HEK293T (cell line): ENCODE results near the gene FHL1.
A peak's percentile ranks its signal among the peaks of the same experiment; 100 is the strongest.

Source experiments
- CTCF ChIA-PET: fragments of 350-600 bp; formaldehyde crosslinking; extraction: SDS; loops from one replicate; lab custom pipeline; 2021; ENCODE audit warnings: antibody characterized with exemption, inconsistent platforms; lab: Yijun Ruan, JAX
- POLR2A ChIA-PET: fragments of 350-600 bp; formaldehyde crosslinking; extraction: SDS; loops from one replicate; lab custom pipeline; 2020; ENCODE audit warnings: antibody characterized with exemption, inconsistent platforms; lab: Yijun Ruan, JAX
- DNase-seq: peaks from one replicate; pipeline ENCODE4 v3.0.0; 2012; ENCODE audit warnings: mixed read lengths; ENCODE audit errors: extremely low spot score
- ARNT ChIP-seq: fragments of 450-650 bp; IDR thresholded peaks from 2 replicates; pipeline ENCODE4 v1.6.1; 2017; ENCODE audit warnings: mild to moderate bottlenecking
- BHLHE40 ChIP-seq: fragments of 450-650 bp; IDR thresholded peaks from 2 replicates; pipeline ENCODE4 v1.6.1; 2016; ENCODE audit warnings: mild to moderate bottlenecking, moderate library complexity, borderline replicate concordance
- CTBP1 ChIP-seq: fragments of 450-650 bp; IDR thresholded peaks from 2 replicates; pipeline ENCODE4 v1.6.1; 2016; ENCODE audit warnings: borderline replicate concordance
- ELF4 ChIP-seq: fragments of 450-650 bp; IDR thresholded peaks from 2 replicates; pipeline ENCODE4 v1.6.1; 2017; ENCODE audit warnings: antibody characterized with exemption
- FOXA1 ChIP-seq: fragments of 450-650 bp; IDR thresholded peaks from 2 replicates; pipeline ENCODE4 v1.6.1; 2016; ENCODE audit warnings: mild to moderate bottlenecking
- FOXK2 ChIP-seq: fragments of 450-650 bp; IDR thresholded peaks from 2 replicates; pipeline ENCODE4 v1.6.1; 2016; ENCODE audit warnings: mild to moderate bottlenecking
- FOXM1 ChIP-seq: fragments of 450-650 bp; IDR thresholded peaks from 2 replicates; pipeline ENCODE4 v1.6.1; 2017; ENCODE audit warnings: mild to moderate bottlenecking, borderline replicate concordance
- HDGF ChIP-seq: fragments of 450-650 bp; IDR thresholded peaks from 2 replicates; pipeline ENCODE4 v1.6.1; 2017; ENCODE audit warnings: antibody characterized with exemption, borderline replicate concordance
- L3MBTL2 ChIP-seq: fragments of 450-650 bp; conservative IDR thresholded peaks from 2 replicates; pipeline ENCODE4 v1.6.1; 2016; ENCODE audit warnings: mild to moderate bottlenecking
- LEF1 ChIP-seq: fragments of 450-650 bp; IDR thresholded peaks from 2 replicates; pipeline ENCODE4 v1.6.1; 2017; ENCODE audit warnings: mild to moderate bottlenecking, borderline replicate concordance
- NFRKB ChIP-seq: fragments of 450-650 bp; IDR thresholded peaks from 2 replicates; pipeline ENCODE4 v1.6.1; 2016; ENCODE audit warnings: mild to moderate bottlenecking, moderate library complexity
- PKNOX1 ChIP-seq: fragments of 450-650 bp; IDR thresholded peaks from 2 replicates; pipeline ENCODE4 v1.6.1; 2016
- SP1 ChIP-seq: fragments of 450-650 bp; IDR thresholded peaks from 2 replicates; pipeline ENCODE4 v1.6.1; 2017
- SUZ12 ChIP-seq: fragments of 450-650 bp; IDR thresholded peaks from 2 replicates; pipeline ENCODE4 v1.6.1; 2016; ENCODE audit warnings: mild to moderate bottlenecking
- TARDBP ChIP-seq: fragments of 450-650 bp; IDR thresholded peaks from 2 replicates; pipeline ENCODE4 v1.6.1; 2016
- ZNF384 ChIP-seq: fragments of 450-650 bp; IDR thresholded peaks from 2 replicates; pipeline ENCODE4 v1.6.1; 2016

FHL1 gene

GRCh38 chrX:136171420-136171819 is 24.1 kb downstream of the FHL1 start:
- TF ChIP-seq FOXA1 (no peak), TARDBP (no peak), CTBP1 (no peak), FOXM1 (no peak), L3MBTL2 (no peak), SUZ12 (no peak), PKNOX1 (no peak), ARNT (no peak), FOXK2 (no peak), HDGF (no peak)
- DNase-seq = no peak
- ChIA-PET POLR2A (interaction anchor here (0.9 to 1.4 kb wide), 5 partner anchors 8 to 709 kb away, joined by 3 to 4 read pairs (median 3); partner anchors contain the start of gene RBMX), CTCF (interaction anchor here (0.6 to 1.2 kb wide), 4 partner anchors 35 to 754 kb away, joined by 3 to 4 read pairs (median 3); no protein-coding TSS in a partner anchor)

GRCh38 chrX:136176399-136176825 is 29.1 kb downstream of the FHL1 start:
- ChIA-PET CTCF (interaction anchor here (1.4 kb wide), 1 partner anchor 148 kb away, joined by 4 read pairs; no protein-coding TSS in a partner anchor), POLR2A (interaction anchor here (0.7 kb wide), 1 partner anchor 20 kb away, joined by 3 read pairs; no protein-coding TSS in a partner anchor)
- TF ChIP-seq FOXK2 (no peak), LEF1 (no peak), BHLHE40 (no peak), ARNT (no peak), NFRKB (no peak), SP1 (no peak), SUZ12 (no peak), PKNOX1 (no peak), CTBP1 (no peak), TARDBP (no peak), HDGF (no peak), L3MBTL2 (no peak), FOXM1 (no peak), FOXA1 (no peak), ELF4 (no peak)
- no peak for DNase-seq

- ChIA-PET POLR2A (no interaction called here), CTCF (no interaction called here)
- no peak for DNase-seq
- TF ChIP-seq SP1 = no peak
- TF ChIP-seq FOXM1 = no peak
- TF ChIP-seq ELF4 = no peak
- no peak for TF ChIP-seq FOXK2
Observed at GRCh38 chrX:136179133-136179532, 31.8 kb downstream of the FHL1 start.

DNA sequence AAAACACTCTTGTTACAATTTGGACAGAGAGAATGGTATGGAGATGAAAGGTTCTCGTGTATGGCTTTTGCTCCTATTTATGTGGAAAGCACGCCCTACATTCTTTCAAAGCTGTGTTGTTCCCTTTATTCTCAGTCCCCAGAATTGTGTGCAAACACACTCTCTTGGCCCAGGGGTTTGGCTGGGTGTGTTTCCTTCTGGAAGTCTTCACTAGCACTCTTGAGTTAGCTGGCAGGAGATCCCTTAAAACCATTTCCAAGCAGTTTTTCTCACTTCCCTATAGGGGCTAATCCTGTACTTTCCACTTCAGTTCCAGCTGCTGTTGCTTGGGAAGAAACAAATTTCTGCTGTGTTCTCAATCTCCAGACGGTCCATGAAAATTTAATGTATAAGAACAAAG is 35.1 kb downstream of the FHL1 start:
- CTCF ChIA-PET = no interaction called here
- POLR2A ChIA-PET = no interaction called here
- TF ChIP-seq LEF1 = no peak
- TF ChIP-seq PKNOX1 = no peak
- TF ChIP-seq ZNF384 = no peak
- no peak for TF ChIP-seq HDGF
- TF ChIP-seq NFRKB = no peak
- no peak for TF ChIP-seq ARNT
- no peak for TF ChIP-seq TARDBP
- TF ChIP-seq FOXK2 = no peak
- no peak for TF ChIP-seq BHLHE40
- TF ChIP-seq SUZ12 = no peak
- no peak for TF ChIP-seq FOXA1
- TF ChIP-seq L3MBTL2 = no peak
- TF ChIP-seq SP1 = no peak
- no peak for TF ChIP-seq CTBP1
- no peak for TF ChIP-seq FOXM1
- no peak for TF ChIP-seq ELF4
- no peak for DNase-seq

GRCh38 chrX:136183172-136183571 is 35.8 kb downstream of the FHL1 start:
- TF ChIP-seq BHLHE40 = no peak
- TF ChIP-seq PKNOX1 = peak; percentile 57; the same call in 1 of the 2 replicates
- ChIA-PET CTCF (interaction anchor here (1.0 kb wide), 1 partner anchor 155 kb away, joined by 3 read pairs; no protein-coding TSS in a partner anchor), POLR2A (no interaction called here)
- no peak for DNase-seq

DNA sequence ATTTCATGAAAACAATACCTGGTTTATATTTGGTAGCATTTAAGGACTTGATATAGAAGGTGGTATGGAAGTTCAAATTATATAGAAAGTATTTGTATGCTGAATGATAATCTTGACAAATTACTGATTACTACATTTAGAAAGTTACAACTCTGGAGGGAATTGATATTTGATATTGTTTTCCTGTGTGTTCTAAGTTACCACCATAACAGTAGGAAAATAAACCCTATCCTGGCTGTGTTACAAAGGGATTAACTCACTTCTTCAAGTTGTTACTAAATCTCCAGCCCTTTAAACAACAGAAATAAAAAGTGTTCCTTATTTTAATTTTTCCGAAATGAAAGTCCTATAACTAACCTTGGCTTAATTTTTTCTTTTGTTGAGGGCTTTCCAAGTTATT is 36.6 kb downstream of the FHL1 start:
- no peak for DNase-seq
- TF ChIP-seq CTBP1 (peak; percentile 2; the same call in 1 of the 2 replicates), NFRKB (no peak), ARNT (no peak), FOXK2 (no peak), PKNOX1 (no peak), SP1 (no peak), BHLHE40 (no peak)
- POLR2A ChIA-PET = no interaction called here
- CTCF ChIA-PET = interaction anchor here (0.7 to 1.0 kb wide), 2 partner anchors 139 to 156 kb away, joined by 3 read pairs; no protein-coding TSS in a partner anchor
